A673 (cell line): ENCODE measurements around the gene MLIP. TPM values are rescaled to one million over a fixed set of nuclear protein-coding genes. Genes with fewer than 3 reads are reported as not detected.
"Not testable (repeated sequence)": the region's sequence is repeated elsewhere in the genome, so short reads cannot be mapped to it uniquely, and the experiment has no call there.

Experiments
- BruUV-seq: library from RNA; stranded (reverse); fragments of 400-500 nt; replicated peaks from 2 replicates; lab custom pipeline; 2021; lab: Mats Ljungman, UMichigan
- CTCF ChIA-PET: fragments of 300-600 bp; sonication (Branson Sonifier 250); formaldehyde crosslinking; loops from one replicate; lab custom pipeline; 2022; ENCODE audit warnings: antibody characterized with exemption; lab: Charles Lee
- POLR2A ChIA-PET: fragments of 300-600 bp; sonication (Branson Sonifier 250); formaldehyde crosslinking; loops from one replicate; lab custom pipeline; 2022; ENCODE audit warnings: antibody characterized with exemption; ENCODE audit not compliant: low non-redundant PET; lab: Charles Lee
- DNase-seq: peaks from one replicate; pipeline ENCODE4 v3.0.0-alpha.2; 2015; ENCODE audit warnings: low spot score
- H3K27ac ChIP-seq: fragments of 200-600 bp; sonication (generic); 2 replicates; pipeline ENCODE4 v1.5.1; 2016; ENCODE audit warnings: mixed run types, low read depth, mild to moderate bottlenecking, mixed read lengths, antibody characterized with exemption, low read length; ENCODE audit not compliant: poor library complexity, severe bottlenecking
- H3K27me3 ChIP-seq: fragments of 200-600 bp; sonication (generic); replicated peaks from 2 replicates; pipeline ENCODE4 v1.6.1; 2017; ENCODE audit warnings: mixed run types, low read depth, mild to moderate bottlenecking, mixed read lengths, antibody characterized with exemption, low read length; ENCODE audit not compliant: insufficient read depth, poor library complexity
- H3K36me3 ChIP-seq: fragments of 200-600 bp; sonication (generic); 2 replicates; pipeline ENCODE4 v1.6.1; 2016; ENCODE audit warnings: mixed run types, mild to moderate bottlenecking, mixed read lengths, antibody characterized with exemption, low read length; ENCODE audit not compliant: insufficient read depth, poor library complexity, severe bottlenecking
- H3K4me1 ChIP-seq: fragments of 200-600 bp; sonication (generic); 2 replicates; pipeline ENCODE4 v1.6.1; 2017; ENCODE audit warnings: mixed run types, mild to moderate bottlenecking, mixed read lengths, antibody characterized with exemption, low read length; ENCODE audit not compliant: insufficient read depth, poor library complexity, severe bottlenecking
- H3K4me3 ChIP-seq: fragments of 200-600 bp; sonication (generic); 2 replicates; pipeline ENCODE4 v1.5.1; 2016; ENCODE audit warnings: low read depth, mixed run types, mild to moderate bottlenecking, mixed read lengths, low read length; ENCODE audit not compliant: poor library complexity, severe bottlenecking
- H3K9me3 ChIP-seq: fragments of 200-600 bp; sonication (generic); 2 replicates; pipeline ENCODE4 v1.6.1; 2016; ENCODE audit warnings: mixed run types, low read depth, mild to moderate bottlenecking, mixed read lengths, antibody characterized with exemption, low read length; ENCODE audit not compliant: poor library complexity, severe bottlenecking
- CTCF ChIP-seq: fragments of 300-800, 200-600 bp; sonication (generic); conservative IDR thresholded peaks from 2 replicates; pipeline ENCODE4 v1.5.1; 2017; ENCODE audit warnings: low read depth, mild to moderate bottlenecking, antibody characterized with exemption, low read length, moderate library complexity, mixed read lengths
- EZH2 ChIP-seq: fragments of 200-600 bp; sonication (generic); IDR thresholded peaks from 2 replicates; pipeline ENCODE4 v1.6.1; 2017; ENCODE audit warnings: borderline replicate concordance, low read depth, mild to moderate bottlenecking, mixed read lengths, antibody characterized with exemption, low read length; ENCODE audit not compliant: poor library complexity, severe bottlenecking
- intact Hi-C: fragments of 100-400 bp; cut with micrococcal nuclease; formaldehyde crosslinking; loops from one replicate; pipeline ENCODE4 v1.10.0; 2022; ENCODE audit not compliant: unreplicated experiment
- total RNA-seq: library from RNA; stranded (reverse); gene quantifications from 2 replicates; pipeline ENCODE4 v1.2.3, GENCODE V29; 2021

The MLIP gene
- total RNA-seq, 1 experiment from 2014 or later = 0.58 TPM

GRCh38 chr6:54195637-54196036 is 84.4 kb downstream of the MLIP start:
- no TSS peak for BruUV-seq
- ChIA-PET POLR2A (no interaction called here), CTCF (no interaction called here)
- no peaks in the 10 kb centered on the region for H3K27me3 ChIP-seq
- no peaks in the 10 kb centered on the region for H3K9me3 ChIP-seq
- DNase-seq = no peak
- TF ChIP-seq EZH2 (no peak), CTCF (no peak)
- no peaks in the 10 kb centered on the region for H3K36me3 ChIP-seq
- H3K27ac ChIP-seq = no peak overlapping the region
- peaks cover 4% of the 10 kb centered on the region for H3K4me1 ChIP-seq
- intact Hi-C loops = no loop called here
- H3K4me3 ChIP-seq = no peak overlapping the region

- H3K9me3 ChIP-seq = no peaks in the 10 kb centered on the region
- TF ChIP-seq CTCF (no peak), EZH2 (no peak)
- no peaks in the 10 kb centered on the region for H3K27me3 ChIP-seq
- H3K27ac ChIP-seq = no peak overlapping the region
- peaks cover 4% of the 10 kb centered on the region for H3K4me1 ChIP-seq
- H3K4me3 ChIP-seq = no peak overlapping the region
- ChIA-PET POLR2A (no interaction called here), CTCF (no interaction called here)
- intact Hi-C loops = no loop called here
- no peaks in the 10 kb centered on the region for H3K36me3 ChIP-seq
- DNase-seq = no peak
- no TSS peak for BruUV-seq
Observed at GRCh38 chr6:54196905-54197304, 85.7 kb downstream of the MLIP start.

- Histone ChIP-seq H3K27me3 (no peaks in the 10 kb centered on the region), H3K4me1 (peaks cover 4% of the 10 kb centered on the region), H3K36me3 (no peaks in the 10 kb centered on the region), H3K4me3 (no peak overlapping the region), H3K9me3 (no peaks in the 10 kb centered on the region), H3K27ac (no peak overlapping the region)
- DNase-seq = no peak
- BruUV-seq = no TSS peak
- CTCF ChIA-PET = no interaction called here
- TF ChIP-seq EZH2 (no peak), CTCF (no peak)
- intact Hi-C loops = no loop called here
- POLR2A ChIA-PET = no interaction called here
Observed at GRCh38 chr6:54198134-54198533, 86.9 kb downstream of the MLIP start.

GRCh38 chr6:54203474-54204035 is 92.3 kb downstream of the MLIP start:
- CTCF ChIA-PET, H3K27ac ChIP-seq, H3K27me3 ChIP-seq, H3K9me3 ChIP-seq, H3K36me3 ChIP-seq, BruUV-seq, H3K4me3 ChIP-seq, POLR2A ChIA-PET, intact Hi-C loops, H3K4me1 ChIP-seq, DNase-seq: not testable (repeated sequence)
